Suppressor macrophage (primary cell): ENCODE results near the gene PREX1.
"Not testable (repeated sequence)": the region's sequence is repeated elsewhere in the genome, so short reads cannot be mapped to it uniquely, and the experiment has no call there.

ENCODE experiments used
- DNase-seq, 4 experiments: peaks; one replicate each; pipeline ENCODE4 v3.0.0-alpha.2; 2020 to 2022
- total RNA-seq, 17 experiments: gene quantifications; one replicate each; lab custom pipeline; 2026; ENCODE audit warnings: mixed read lengths in 6 of 17, inconsistent platforms in 3 of 17; lab: John Stamatoyannopoulos, UW

Gene PREX1
- total RNA-seq = 169 to 341 (median 246) reads per million in 17 experiments

- peak; percentile 78 to 96 (median 90) for DNase-seq
Measured at GRCh38 chr20:48827855-48828733, at the start of gene PREX1. TSS of gene PREX1 (minus strand) at chr20:48827999. CDS start at chr20:48827860, 139 bp downstream.

GRCh38 chr20:48877304-48877703 lies 49.5 kb upstream of the PREX1 start:
- no peak for DNase-seq

GRCh38 chr20:48875914-48876240 lies 48.1 kb upstream of the PREX1 start:
- peak in 2 of 4 experiments; percentile 42 to 50 for DNase-seq

GRCh38 chr20:48875233-48875913 lies 47.6 kb upstream of the PREX1 start:
- no peak for DNase-seq

GRCh38 chr20:48869442-48869841 lies 41.6 kb upstream of the PREX1 start:
- DNase-seq = not testable (repeated sequence)

GRCh38 chr20:48866936-48867335 lies 39.1 kb upstream of the PREX1 start:
- DNase-seq = peak in 1 of 4 experiments; percentile 22

- no peak for DNase-seq
Measured at GRCh38 chr20:48864738-48865318, 37.0 kb upstream of the PREX1 start.

- DNase-seq = no peak
Measured at GRCh38 chr20:48864254-48864653, 36.5 kb upstream of the PREX1 start.

GRCh38 chr20:48862279-48862678 lies 34.5 kb upstream of the PREX1 start:
- peak in 1 of 4 experiments; percentile 35 for DNase-seq

- no peak for DNase-seq
Measured at GRCh38 chr20:48861444-48861843, 33.6 kb upstream of the PREX1 start.

- DNase-seq = peak; percentile 80 to 95 (median 91)
Measured at GRCh38 chr20:48858075-48858790, 30.4 kb upstream of the PREX1 start.

- DNase-seq = no peak
Measured at GRCh38 chr20:48856130-48856529, 28.3 kb upstream of the PREX1 start.

- DNase-seq = no peak
Measured at GRCh38 chr20:48855046-48855445, 27.2 kb upstream of the PREX1 start.

GRCh38 chr20:48852609-48853008 lies 24.8 kb upstream of the PREX1 start:
- no peak for DNase-seq

GRCh38 chr20:48851579-48851978 lies 23.8 kb upstream of the PREX1 start:
- no peak for DNase-seq

GRCh38 chr20:48850977-48851299 lies 23.1 kb upstream of the PREX1 start:
- DNase-seq = no peak

GRCh38 chr20:48850257-48850976 lies 22.6 kb upstream of the PREX1 start:
- no peak for DNase-seq

GRCh38 chr20:48849779-48850178 lies 22.0 kb upstream of the PREX1 start:
- no peak for DNase-seq

GRCh38 chr20:48849299-48849698 lies 21.5 kb upstream of the PREX1 start:
- no peak for DNase-seq

- no peak for DNase-seq
Measured at GRCh38 chr20:48847498-48848205, 19.9 kb upstream of the PREX1 start.
